CD4-positive, CD25-positive, alpha-beta regulatory T cell (primary cell): ENCODE data around the gene RNGTT. TPM values are rescaled to one million over a fixed set of nuclear protein-coding genes. Genes with fewer than 3 reads are reported as not detected.
"Not testable (repeated sequence)": the region's sequence is repeated elsewhere in the genome, so short reads cannot be mapped to it uniquely, and the experiment has no call there.

Experiments
- ATAC-seq, 2 donors: fragments of 150-1000 bp; cut with Tn5 transposase; one replicate each; pipeline ENCODE4 v1.10.0; 2021; ENCODE audit warnings: low read depth in 2 of 2, moderate number of reproducible peaks in 2 of 2, moderate library complexity in 1 of 2
- DNase-seq, 3 donors: peaks; one replicate each; pipeline versions ENCODE4 v3.0.0 to v3.0.0-alpha.2; 2012 to 2022; ENCODE audit warnings: mixed read lengths in 1 of 3
- H3K27ac ChIP-seq: one replicate; pipeline ENCODE4 v1.7.0; 2013; ENCODE audit warnings: mild to moderate bottlenecking, low read length; ENCODE audit not compliant: insufficient read depth, poor library complexity, severe bottlenecking
- H3K27me3 ChIP-seq: one replicate; pipeline ENCODE4 v1.7.0; 2013; ENCODE audit warnings: low read length; ENCODE audit not compliant: control insufficient read depth, insufficient read depth
- H3K36me3 ChIP-seq: one replicate; pipeline ENCODE4 v1.7.0; 2013; ENCODE audit warnings: mild to moderate bottlenecking, low read length, moderate library complexity; ENCODE audit not compliant: control insufficient read depth, insufficient read depth
- H3K4me1 ChIP-seq: 2 replicates; pipeline ENCODE4 v1.7.0; 2013; ENCODE audit warnings: mild to moderate bottlenecking, low read length; ENCODE audit not compliant: insufficient read depth, control insufficient read depth, poor library complexity, severe bottlenecking
- H3K4me3 ChIP-seq: one replicate; pipeline ENCODE4 v1.7.0; 2013; ENCODE audit warnings: low read depth, mild to moderate bottlenecking, low read length, moderate library complexity
- H3K9me3 ChIP-seq, 2 experiments: 1 replicate in 1 of 2; 2 replicates in 1 of 2; pipeline ENCODE4 v1.7.0; 2013; ENCODE audit warnings: low read length in 2 of 2, mild to moderate bottlenecking in 1 of 2, moderate library complexity in 1 of 2; ENCODE audit not compliant: control insufficient read depth in 2 of 2
- H3K27ac Mint-ChIP-seq, 3 donors: one replicate each; pipeline ENCODE4 v1.8.0; 2020 to 2022; ENCODE audit warnings: mild to moderate bottlenecking in 3 of 3, mixed read lengths in 3 of 3, moderate library complexity in 2 of 3
- H3K27me3 Mint-ChIP-seq: one replicate; pipeline ENCODE4 v1.8.0; 2022; ENCODE audit warnings: mild to moderate bottlenecking, mixed read lengths
- H3K36me3 Mint-ChIP-seq: one replicate; pipeline ENCODE4 v1.8.0; 2020; ENCODE audit warnings: mixed read lengths
- H3K4me1 Mint-ChIP-seq, 4 donors: one replicate each; pipeline ENCODE4 v1.8.0; 2020 to 2022; ENCODE audit warnings: mixed read lengths in 4 of 4, mild to moderate bottlenecking in 1 of 4
- H3K4me3 Mint-ChIP-seq, 4 donors: one replicate each; pipeline ENCODE4 v1.8.0; 2020 to 2022; ENCODE audit warnings: mild to moderate bottlenecking in 4 of 4, mixed read lengths in 4 of 4, moderate library complexity in 3 of 4
- H3K9me3 Mint-ChIP-seq, 7 donors: one replicate each; pipeline ENCODE4 v1.8.0; 2020 to 2022; ENCODE audit warnings: mixed read lengths in 7 of 7, mild to moderate bottlenecking in 3 of 7, moderate library complexity in 2 of 7
- polyA plus RNA-seq, 4 donors: library from polyadenylated mRNA; unstranded; fragments of 300-500 nt; fragmentation: Illumina TruSeq; gene quantifications; one replicate each; pipeline ENCODE4 v1.2.3, GENCODE V29; 2021
- total RNA-seq: library from RNA; stranded (reverse); gene quantifications from one replicate; pipeline ENCODE4 v1.2.3, GENCODE V29; 2022

RNGTT gene
- total and polyA plus RNA-seq, 5 donors from 2014 or later, result 14.8 to 22.5 (median 21.8) TPM

- peaks cover 0 to 2% (median 0%) of the 10 kb centered on the region in 7 donors for H3K9me3 Mint-ChIP-seq
- H3K27me3 Mint-ChIP-seq, result no peaks in the 10 kb centered on the region
- peak in 1 of 3 donors; percentile 15 for DNase-seq
- no peak for ATAC-seq
- no peak overlapping the region for H3K27ac ChIP-seq
- H3K9me3 ChIP-seq, result no peaks in the 10 kb centered on the region
- H3K27me3 ChIP-seq, result no peaks in the 10 kb centered on the region
- peaks cover 17% of the 10 kb centered on the region for H3K36me3 ChIP-seq
- H3K27ac Mint-ChIP-seq, result peak overlapping the region; percentile 4 to 64 (median 48)
- H3K4me3 Mint-ChIP-seq, result no peak overlapping the region
- H3K4me3 ChIP-seq, result no peak overlapping the region
- no peaks in the 10 kb centered on the region for H3K4me1 ChIP-seq
- peaks cover 34% of the 10 kb centered on the region for H3K36me3 Mint-ChIP-seq
- peaks cover 43 to 56% (median 51%) of the 10 kb centered on the region in 4 donors for H3K4me1 Mint-ChIP-seq
These were observed 54.5 kb downstream of the RNGTT start for GRCh38 chr6:88908598-88909548.

- Mint-ChIP-seq H3K36me3 (peaks cover 32% of the 10 kb centered on the region), H3K27ac (peak overlapping the region; percentile 19 to 62 (median 32)), H3K4me1 (peaks cover 26 to 40% (median 39%) of the 10 kb centered on the region in 4 donors)
- not testable (repeated sequence) for H3K4me1 ChIP-seq, H3K9me3 Mint-ChIP-seq, H3K27me3 ChIP-seq, H3K4me3 ChIP-seq, H3K9me3 ChIP-seq, DNase-seq, H3K4me3 Mint-ChIP-seq, ATAC-seq, H3K27ac ChIP-seq, H3K27me3 Mint-ChIP-seq
- peaks cover 32% of the 10 kb centered on the region for H3K36me3 ChIP-seq
These were observed 56.3 kb downstream of the RNGTT start for GRCh38 chr6:88907148-88907547.

- Histone ChIP-seq H3K4me3 (no peak overlapping the region), H3K36me3 (peaks cover 43% of the 10 kb centered on the region), H3K4me1 (no peaks in the 10 kb centered on the region), H3K27ac (no peak overlapping the region), H3K27me3 (no peaks in the 10 kb centered on the region), H3K9me3 (no peaks in the 10 kb centered on the region)
- H3K9me3 Mint-ChIP-seq, result peaks cover 0 to 1% (median 0%) of the 10 kb centered on the region in 7 donors
- H3K27ac Mint-ChIP-seq, result no peak overlapping the region
- no peak for ATAC-seq
- no peaks in the 10 kb centered on the region for H3K27me3 Mint-ChIP-seq
- H3K36me3 Mint-ChIP-seq, result peaks cover 13% of the 10 kb centered on the region
- DNase-seq, result no peak
- H3K4me3 Mint-ChIP-seq, result no peak overlapping the region
- H3K4me1 Mint-ChIP-seq, result peaks cover 0 to 2% (median under 1%) of the 10 kb centered on the region in 4 donors
These were observed 63.7 kb downstream of the RNGTT start for GRCh38 chr6:88899569-88900316.

GRCh38 chr6:88895911-88896310, 67.5 kb downstream of the RNGTT start:
- Mint-ChIP-seq H3K4me3 (no peak overlapping the region), H3K27me3 (no peaks in the 10 kb centered on the region), H3K4me1 (peaks cover 0 to 5% (median 0%) of the 10 kb centered on the region in 4 donors), H3K36me3 (no peaks in the 10 kb centered on the region), H3K9me3 (peaks cover 0 to 1% (median 0%) of the 10 kb centered on the region in 7 donors), H3K27ac (no peak overlapping the region)
- no peaks in the 10 kb centered on the region for H3K9me3 ChIP-seq
- DNase-seq (no peak), ATAC-seq (no peak)
- no peaks in the 10 kb centered on the region for H3K4me1 ChIP-seq
- H3K27ac ChIP-seq, result no peak overlapping the region
- H3K36me3 ChIP-seq, result peaks cover 14% of the 10 kb centered on the region
- no peak overlapping the region for H3K4me3 ChIP-seq
- H3K27me3 ChIP-seq, result no peaks in the 10 kb centered on the region

GRCh38 chr6:88890860-88891845, 72.3 kb downstream of the RNGTT start:
- H3K27me3 ChIP-seq, result no peaks in the 10 kb centered on the region
- peaks cover 0 to 9% (median 0%) of the 10 kb centered on the region in 4 donors for H3K4me1 Mint-ChIP-seq
- H3K4me3 ChIP-seq, result no peak overlapping the region
- no peaks in the 10 kb centered on the region for H3K9me3 ChIP-seq
- no peak overlapping the region for H3K4me3 Mint-ChIP-seq
- H3K4me1 ChIP-seq, result no peaks in the 10 kb centered on the region
- H3K36me3 ChIP-seq, result peaks cover 39% of the 10 kb centered on the region
- H3K9me3 Mint-ChIP-seq, result peaks cover 0 to 1% (median 0%) of the 10 kb centered on the region in 7 donors
- H3K27me3 Mint-ChIP-seq, result no peaks in the 10 kb centered on the region
- DNase-seq, result no peak
- H3K27ac Mint-ChIP-seq, result no peak overlapping the region
- ATAC-seq, result no peak
- peaks cover 21% of the 10 kb centered on the region for H3K36me3 Mint-ChIP-seq
- no peak overlapping the region for H3K27ac ChIP-seq

GRCh38 chr6:88890394-88890793, 73.0 kb downstream of the RNGTT start:
- Histone ChIP-seq H3K27ac (no peak overlapping the region), H3K4me3 (no peak overlapping the region), H3K36me3 (peaks cover 37% of the 10 kb centered on the region), H3K4me1 (no peaks in the 10 kb centered on the region), H3K9me3 (no peaks in the 10 kb centered on the region), H3K27me3 (no peaks in the 10 kb centered on the region)
- Mint-ChIP-seq H3K4me1 (peaks cover 0 to 9% (median 0%) of the 10 kb centered on the region in 4 donors), H3K27me3 (no peaks in the 10 kb centered on the region), H3K36me3 (peaks cover 28% of the 10 kb centered on the region), H3K4me3 (no peak overlapping the region), H3K9me3 (peaks cover 0 to 1% (median 0%) of the 10 kb centered on the region in 7 donors), H3K27ac (no peak overlapping the region)
- no peak for ATAC-seq
- no peak for DNase-seq

- peaks cover 36% of the 10 kb centered on the region for H3K36me3 Mint-ChIP-seq
- H3K27ac Mint-ChIP-seq, result peak overlapping the region in 1 of 3 donors; percentile 59
- Histone ChIP-seq H3K36me3 (peaks cover 33% of the 10 kb centered on the region), H3K4me3 (no peak overlapping the region), H3K4me1 (no peaks in the 10 kb centered on the region), H3K27ac (no peak overlapping the region), H3K9me3 (no peaks in the 10 kb centered on the region), H3K27me3 (no peaks in the 10 kb centered on the region)
- H3K27me3 Mint-ChIP-seq, result no peaks in the 10 kb centered on the region
- ATAC-seq, result no peak
- peaks cover 5 to 12% (median 7%) of the 10 kb centered on the region in 4 donors for H3K4me1 Mint-ChIP-seq
- H3K9me3 Mint-ChIP-seq, result no peaks in the 10 kb centered on the region
- no peak overlapping the region for H3K4me3 Mint-ChIP-seq
- DNase-seq, result no peak
These were observed 79.1 kb downstream of the RNGTT start for GRCh38 chr6:88884361-88884760.
